Ishikawa (cell line): ENCODE measurements around the gene LFNG.

Source experiments
- CEBPB ChIP-seq: IDR thresholded peaks from 2 replicates; pipeline ENCODE4 v1.6.1; 2012
- CREB1 ChIP-seq: IDR thresholded peaks from 2 replicates; pipeline ENCODE4 v1.6.1; 2012; ENCODE audit warnings: low read depth
- EP300 ChIP-seq: IDR thresholded peaks from 2 replicates; pipeline ENCODE4 v1.6.1; 2012; ENCODE audit warnings: borderline replicate concordance
- RAD21 ChIP-seq: IDR thresholded peaks from 2 replicates; pipeline ENCODE4 v1.6.1; 2012; ENCODE audit warnings: low read depth
- TAF1 ChIP-seq: IDR thresholded peaks from 2 replicates; pipeline ENCODE4 v1.6.1; 2012; ENCODE audit warnings: low read depth, mild to moderate bottlenecking
- TCF12 ChIP-seq: IDR thresholded peaks from 2 replicates; pipeline ENCODE4 v1.6.1; 2012; ENCODE audit warnings: low read depth
- TEAD4 ChIP-seq: IDR thresholded peaks from 2 replicates; pipeline ENCODE4 v1.6.1; 2012
- TF ChIP-seq, protein P1 (sequence below): IDR thresholded peaks from 2 replicates; pipeline ENCODE4 v1.6.1; 2012; ENCODE audit warnings: low read depth, mild to moderate bottlenecking
- TF ChIP-seq, protein P2 (sequence below): IDR thresholded peaks from 2 replicates; pipeline ENCODE4 v1.6.1; 2012

DNA sequence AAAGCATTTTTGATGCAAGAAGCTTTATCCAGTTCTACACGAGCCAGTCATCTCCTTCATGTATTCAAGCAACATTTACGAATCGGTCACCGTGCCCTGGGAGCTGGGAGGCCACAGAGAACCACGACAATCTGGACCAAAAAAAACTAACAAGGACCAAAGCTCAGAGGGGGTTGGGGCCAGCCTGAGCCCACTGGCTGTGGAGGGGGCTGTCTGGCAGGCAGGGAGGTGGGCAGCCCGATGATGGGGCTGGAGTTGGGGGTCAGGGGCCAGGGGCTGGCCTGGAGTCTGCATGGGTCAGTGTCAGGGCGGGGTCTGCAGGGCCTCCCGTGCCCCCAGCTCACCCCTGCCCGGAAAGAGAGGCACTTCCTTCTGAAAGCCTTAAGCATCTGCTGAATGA, 30.9 kb upstream of the LFNG start:
- TF ChIP-seq RAD21 (no peak), EP300 (no peak), CREB1 (no peak), TEAD4 (no peak), TAF1 (no peak), TCF12 (no peak), CEBPB (no peak)
- TF ChIP-seq, protein P1, sequence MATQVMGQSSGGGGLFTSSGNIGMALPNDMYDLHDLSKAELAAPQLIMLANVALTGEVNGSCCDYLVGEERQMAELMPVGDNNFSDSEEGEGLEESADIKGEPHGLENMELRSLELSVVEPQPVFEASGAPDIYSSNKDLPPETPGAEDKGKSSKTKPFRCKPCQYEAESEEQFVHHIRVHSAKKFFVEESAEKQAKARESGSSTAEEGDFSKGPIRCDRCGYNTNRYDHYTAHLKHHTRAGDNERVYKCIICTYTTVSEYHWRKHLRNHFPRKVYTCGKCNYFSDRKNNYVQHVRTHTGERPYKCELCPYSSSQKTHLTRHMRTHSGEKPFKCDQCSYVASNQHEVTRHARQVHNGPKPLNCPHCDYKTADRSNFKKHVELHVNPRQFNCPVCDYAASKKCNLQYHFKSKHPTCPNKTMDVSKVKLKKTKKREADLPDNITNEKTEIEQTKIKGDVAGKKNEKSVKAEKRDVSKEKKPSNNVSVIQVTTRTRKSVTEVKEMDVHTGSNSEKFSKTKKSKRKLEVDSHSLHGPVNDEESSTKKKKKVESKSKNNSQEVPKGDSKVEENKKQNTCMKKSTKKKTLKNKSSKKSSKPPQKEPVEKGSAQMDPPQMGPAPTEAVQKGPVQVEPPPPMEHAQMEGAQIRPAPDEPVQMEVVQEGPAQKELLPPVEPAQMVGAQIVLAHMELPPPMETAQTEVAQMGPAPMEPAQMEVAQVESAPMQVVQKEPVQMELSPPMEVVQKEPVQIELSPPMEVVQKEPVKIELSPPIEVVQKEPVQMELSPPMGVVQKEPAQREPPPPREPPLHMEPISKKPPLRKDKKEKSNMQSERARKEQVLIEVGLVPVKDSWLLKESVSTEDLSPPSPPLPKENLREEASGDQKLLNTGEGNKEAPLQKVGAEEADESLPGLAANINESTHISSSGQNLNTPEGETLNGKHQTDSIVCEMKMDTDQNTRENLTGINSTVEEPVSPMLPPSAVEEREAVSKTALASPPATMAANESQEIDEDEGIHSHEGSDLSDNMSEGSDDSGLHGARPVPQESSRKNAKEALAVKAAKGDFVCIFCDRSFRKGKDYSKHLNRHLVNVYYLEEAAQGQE, result no peak
- TF ChIP-seq, protein P2, sequence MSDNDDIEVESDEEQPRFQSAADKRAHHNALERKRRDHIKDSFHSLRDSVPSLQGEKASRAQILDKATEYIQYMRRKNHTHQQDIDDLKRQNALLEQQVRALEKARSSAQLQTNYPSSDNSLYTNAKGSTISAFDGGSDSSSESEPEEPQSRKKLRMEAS, result no peak
